H1 (cell line): Measurements from ENCODE around the gene ABHD18. TPM values are rescaled to one million over a fixed set of nuclear protein-coding genes. Genes with fewer than 3 reads are reported as not detected.

Source experiments
- CHD7 ChIP-seq: fragments of 300-600 bp; sonication (generic); IDR thresholded peaks from 2 replicates; pipeline ENCODE4 v1.7.1; 2012; ENCODE audit warnings: low read length, moderate library complexity, mild to moderate bottlenecking, inconsistent platforms; ENCODE audit not compliant: insufficient replicate concordance
- E2F6 ChIP-seq: IDR thresholded peaks from 2 replicates; pipeline ENCODE4 v1.6.1; 2012; ENCODE audit warnings: inconsistent platforms
- KDM5A ChIP-seq: fragments of 200-600 bp; IDR thresholded peaks from 2 replicates; pipeline ENCODE4 v1.7.1; 2012; ENCODE audit warnings: mild to moderate bottlenecking, low read length, inconsistent platforms, mixed read lengths
- MAX ChIP-seq: IDR thresholded peaks from 2 replicates; pipeline ENCODE4 v1.6.1; 2012; ENCODE audit warnings: inconsistent platforms
- RBBP5 ChIP-seq: IDR thresholded peaks from 2 replicates; pipeline ENCODE4 v1.7.1; 2012; ENCODE audit warnings: low read depth, mild to moderate bottlenecking, inconsistent platforms, low read length, moderate library complexity, borderline replicate concordance
- RNF2 ChIP-seq: fragments of 200-900, 300-1000 bp; sonication (generic); IDR thresholded peaks from 2 replicates; pipeline ENCODE4 v1.7.1; 2016; ENCODE audit warnings: borderline replicate concordance, low read depth, mild to moderate bottlenecking, antibody characterized with exemption, low read length; ENCODE audit not compliant: poor library complexity, severe bottlenecking; ENCODE audit errors: missing control alignments
- SIRT6 ChIP-seq: IDR thresholded peaks from one replicate; pipeline ENCODE4 v1.7.1; 2012; ENCODE audit warnings: low read length, inconsistent platforms
- SRF ChIP-seq: IDR thresholded peaks from 2 replicates; pipeline ENCODE4 v1.6.1; 2011; ENCODE audit warnings: mild to moderate bottlenecking, low read depth, low read length, moderate library complexity
- TAF1 ChIP-seq: IDR thresholded peaks from 2 replicates; pipeline ENCODE4 v1.6.1; 2011; ENCODE audit warnings: mild to moderate bottlenecking, low read depth, low read length
- polyA plus RNA-seq, 7 experiments: library from polyadenylated mRNA; depleted of rRNA in 3 of 7; stranded (reverse) in 5 of 7; unstranded in 2 of 7; fragments of >200 nt in 5 of 7; fragments of 200-250 nt in 2 of 7; gene quantifications; 1 replicate in 5 of 7; 2 replicates in 1 of 7; 4 replicates in 1 of 7; pipeline versions ENCODE4 v1.2.1 to v1.2.3, GENCODE V29; 2011 to 2013; ENCODE audit warnings: missing spikeins in 2 of 7, mixed read lengths in 2 of 7
- total RNA-seq: library from RNA; stranded (reverse); fragmentation: NEBNext Ultra II Directional; extraction: Animal tissue kit (Norgen Biotek cat#: 25700); gene quantifications from 2 replicates; pipeline ENCODE4 v1.2.1, GENCODE V29; 2021

Gene ABHD18
- total and polyA plus RNA-seq, 2 of the 8 experiments (the other 6 are each of a cell fraction or from before 2014, with no cell fraction given), result 2.7 to 17.0 TPM

GRCh38 chr4:127978930-127979329 lies 13.7 kb downstream of the ABHD18 start (continued):
- TF ChIP-seq CHD7 (no peak), MAX (no peak), KDM5A (no peak), SRF (no peak), RNF2 (no peak), TAF1 (no peak), E2F6 (no peak), RBBP5 (no peak), SIRT6 (no peak)
- TF ChIP-seq, all 59 proteins: peak for 0
